HG03103 (cell line): ENCODE measurements around the gene CNPY3.
"Not testable (repeated sequence)": the region's sequence is repeated elsewhere in the genome, so short reads cannot be mapped to it uniquely, and the experiment has no call there.

Source experiments
- ATAC-seq: cut with Tn5 transposase; IDR thresholded peaks from one replicate; pipeline ENCODE4 v1.9.1; 2021; ENCODE audit warnings: low read depth; ENCODE audit not compliant: unreplicated experiment

The CNPY3 gene

GRCh38 chr6:42914546-42914945 is 14.7 kb upstream of the CNPY3 start:
- ATAC-seq, result no peak

- no peak for ATAC-seq
These were observed 13.5 kb upstream of the CNPY3 start, which contains the start of gene PTCRA for GRCh38 chr6:42915732-42916131. PTCRA (plus strand) TSS chr6:42916053; CDS start chr6:42916070, 17 bp downstream.

- no peak for ATAC-seq
These were observed 13.0 kb upstream of the CNPY3 start for GRCh38 chr6:42916288-42916687.

GRCh38 chr6:42921801-42922200 is 7.5 kb upstream of the CNPY3 start:
- ATAC-seq, result no peak

GRCh38 chr6:42923666-42924065 is 5.6 kb upstream of the CNPY3 start:
- no peak for ATAC-seq

GRCh38 chr6:42925248-42925857 is 3.9 kb upstream of the CNPY3 start:
- no peak for ATAC-seq

DNA sequence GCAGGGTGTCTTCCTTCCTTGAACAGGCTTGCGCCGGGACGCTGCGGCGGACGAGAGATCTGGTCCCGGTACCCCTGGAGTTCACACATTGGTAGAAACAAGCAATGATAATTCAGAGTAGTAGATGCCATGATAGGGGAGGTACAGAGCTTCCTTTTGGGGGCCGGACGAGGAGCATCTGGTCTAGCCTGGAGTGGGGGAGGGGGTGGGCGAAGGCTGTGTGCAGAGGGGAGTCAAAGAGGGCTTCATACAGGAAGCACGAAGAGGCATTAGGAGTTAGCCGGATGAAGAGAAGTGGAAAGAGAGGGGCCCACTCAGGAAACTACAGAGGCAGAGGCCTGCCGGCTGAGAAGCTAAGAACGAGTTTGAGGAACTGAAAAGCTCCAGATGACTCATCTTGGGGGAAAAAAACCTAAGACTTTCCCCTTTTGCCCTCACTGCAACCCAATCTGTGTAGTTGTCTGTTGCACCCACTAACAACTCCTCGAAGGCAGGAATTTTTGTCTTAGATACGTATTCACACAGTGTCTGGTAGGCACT is 611 bp downstream of the CNPY3 start:
- peak; percentile 48 for ATAC-seq

GRCh38 chr6:42932412-42932811 is 3.1 kb downstream of the CNPY3 start:
- ATAC-seq, result no peak

DNA sequence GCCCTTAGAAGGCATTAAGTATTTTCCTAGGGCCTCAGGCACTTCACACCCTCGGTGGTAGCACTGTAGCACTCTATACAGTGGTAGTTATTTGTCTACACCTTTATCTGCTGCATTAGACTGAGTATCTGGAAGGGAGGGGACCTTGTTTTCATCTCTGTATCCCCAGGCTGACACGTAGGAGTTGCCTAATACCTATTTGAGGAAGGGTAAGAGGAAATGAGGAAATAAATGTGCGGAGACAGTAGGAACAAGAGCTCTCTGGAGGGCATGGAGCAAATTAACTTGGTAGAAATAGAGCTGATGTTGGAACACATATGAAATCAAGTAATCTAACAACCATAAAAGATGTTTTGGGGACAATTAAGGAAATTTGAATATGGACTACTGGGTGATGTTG is 3.9 kb downstream of the CNPY3 start:
- ATAC-seq, result no peak

- ATAC-seq, result no peak
These were observed 6.0 kb downstream of the CNPY3 start for GRCh38 chr6:42935322-42935721.

DNA sequence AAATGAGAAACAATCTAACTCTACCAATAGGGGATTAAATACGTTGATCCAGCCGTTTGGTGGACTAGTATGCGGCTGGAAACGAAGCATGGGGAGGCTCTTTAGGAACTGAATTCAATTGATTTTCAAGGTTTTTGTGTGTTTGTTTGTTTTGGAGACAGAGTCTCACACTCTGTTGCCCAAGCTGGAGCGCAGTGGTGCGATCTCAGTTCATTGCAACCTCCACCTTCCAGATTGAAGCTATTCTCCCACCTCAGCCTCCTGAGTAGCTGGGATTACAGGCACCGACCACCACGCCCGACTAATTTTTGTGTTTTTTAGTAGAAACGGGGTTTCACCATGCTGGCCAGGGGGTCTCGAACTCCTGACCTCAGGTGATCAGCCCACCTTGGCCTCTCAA is 7.1 kb downstream of the CNPY3 start:
- ATAC-seq, result no peak

- no peak for ATAC-seq
These were observed 8.5 kb downstream of the CNPY3 start for GRCh38 chr6:42937548-42938427.

DNA sequence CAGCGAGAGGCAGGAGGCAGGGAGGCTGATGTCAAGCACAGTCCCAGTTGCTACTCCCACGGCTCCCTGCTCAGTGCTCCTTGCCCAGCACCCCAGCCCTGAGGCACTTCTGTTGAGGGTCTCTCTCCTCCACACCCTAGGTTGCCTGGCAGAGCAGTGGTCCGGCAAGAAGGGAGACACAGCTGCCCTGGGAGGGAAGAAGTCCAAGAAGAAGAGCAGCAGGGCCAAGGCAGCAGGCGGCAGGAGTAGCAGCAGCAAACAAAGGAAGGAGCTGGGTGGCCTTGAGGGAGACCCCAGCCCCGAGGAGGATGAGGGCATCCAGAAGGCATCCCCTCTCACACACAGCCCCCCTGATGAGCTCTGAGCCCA is 9.1 kb downstream of the CNPY3 start:
- ATAC-seq, result no peak

DNA sequence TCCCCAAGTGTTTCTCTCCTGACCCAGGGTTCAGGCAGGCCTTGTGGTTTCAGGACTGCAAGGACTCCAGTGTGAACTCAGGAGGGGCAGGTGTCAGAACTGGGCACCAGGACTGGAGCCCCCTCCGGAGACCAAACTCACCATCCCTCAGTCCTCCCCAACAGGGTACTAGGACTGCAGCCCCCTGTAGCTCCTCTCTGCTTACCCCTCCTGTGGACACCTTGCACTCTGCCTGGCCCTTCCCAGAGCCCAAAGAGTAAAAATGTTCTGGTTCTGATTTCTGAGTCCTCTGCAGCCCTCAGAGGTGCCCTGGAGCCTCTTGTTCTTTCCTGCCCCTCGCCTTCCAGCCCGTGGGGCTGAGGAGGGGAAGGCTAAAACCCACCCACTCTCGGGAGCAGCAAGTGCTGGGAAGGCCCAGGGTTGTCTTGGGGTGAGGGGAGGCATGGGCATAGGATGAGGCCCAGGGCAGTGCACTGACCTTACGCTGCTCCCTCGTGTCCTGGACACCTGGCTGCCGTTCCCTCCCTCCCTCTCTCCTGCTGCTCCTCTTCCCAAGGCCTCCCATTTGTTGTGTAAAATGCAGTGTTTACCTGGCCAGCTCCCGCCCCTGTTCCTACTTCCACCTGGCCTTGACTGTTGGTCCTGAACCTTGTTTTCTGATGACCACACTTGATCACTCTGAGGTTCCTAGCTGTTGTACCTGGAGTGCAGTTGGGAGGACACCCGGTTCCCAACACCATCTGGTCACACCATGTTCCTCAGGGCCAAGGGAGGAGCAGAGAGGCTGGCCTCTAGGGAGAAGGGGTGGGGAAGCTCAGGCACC is 9.9 kb downstream of the CNPY3 start:
- ATAC-seq, result no peak

GRCh38 chr6:42939810-42940167 is 10.5 kb downstream of the CNPY3 start:
- ATAC-seq, result no peak

GRCh38 chr6:42940493-42941045 is 11.3 kb downstream of the CNPY3 start:
- no peak for ATAC-seq

- ATAC-seq, result not testable (repeated sequence)
These were observed 12.1 kb downstream of the CNPY3 start for GRCh38 chr6:42941356-42941755.

- ATAC-seq, result no peak
These were observed 13.2 kb downstream of the CNPY3 start for GRCh38 chr6:42942444-42942843.

- ATAC-seq, result no peak
These were observed 18.7 kb downstream of the CNPY3 start for GRCh38 chr6:42947950-42948349.

GRCh38 chr6:42952389-42952788 is 23.1 kb downstream of the CNPY3 start:
- ATAC-seq, result no peak

GRCh38 chr6:42954405-42954804 is 25.1 kb downstream of the CNPY3 start:
- ATAC-seq, result not testable (repeated sequence)
